HG02623 (cell line): Measurements from ENCODE around the gene MRAP.

Experiments
- ATAC-seq: cut with Tn5 transposase; IDR thresholded peaks from one replicate; pipeline ENCODE4 v1.9.1; 2021; ENCODE audit warnings: moderate library complexity; ENCODE audit not compliant: unreplicated experiment

Gene MRAP

GRCh38 chr21:32321480-32321879 is 22.8 kb downstream of the MRAP start:
- ATAC-seq: no peak

GRCh38 chr21:32322103-32322502 is 23.4 kb downstream of the MRAP start:
- no peak for ATAC-seq

- ATAC-seq: no peak
Observed at GRCh38 chr21:32322676-32323075, 24.0 kb downstream of the MRAP start.

- ATAC-seq: no peak
Observed at GRCh38 chr21:32325706-32326105, 27.1 kb downstream of the MRAP start.

- ATAC-seq: no peak
Observed at GRCh38 chr21:32328595-32328994, 29.9 kb downstream of the MRAP start.

GRCh38 chr21:32329331-32329730 is 30.7 kb downstream of the MRAP start:
- ATAC-seq: no peak

- no peak for ATAC-seq
Observed at GRCh38 chr21:32329776-32330175, 31.1 kb downstream of the MRAP start.

GRCh38 chr21:32330784-32331311 is 32.2 kb downstream of the MRAP start:
- ATAC-seq: no peak

GRCh38 chr21:32331444-32332305 is 33.0 kb downstream of the MRAP start:
- no peak for ATAC-seq

- no peak for ATAC-seq
Observed at GRCh38 chr21:32332463-32332951, 33.9 kb downstream of the MRAP start.

GRCh38 chr21:32333953-32334673 is 35.5 kb downstream of the MRAP start:
- ATAC-seq: no peak

GRCh38 chr21:32334980-32335531 is 36.4 kb downstream of the MRAP start:
- ATAC-seq: no peak

- ATAC-seq: no peak
Observed at GRCh38 chr21:32335601-32336575, 37.2 kb downstream of the MRAP start.

- no peak for ATAC-seq
Observed at GRCh38 chr21:32336711-32337110, 38.1 kb downstream of the MRAP start.

GRCh38 chr21:32337206-32337605 is 38.6 kb downstream of the MRAP start:
- no peak for ATAC-seq

- ATAC-seq: no peak
Observed at GRCh38 chr21:32338209-32338921, 39.7 kb downstream of the MRAP start.

GRCh38 chr21:32340863-32341848 is 42.5 kb downstream of the MRAP start:
- no peak for ATAC-seq

GRCh38 chr21:32346951-32347350 is 48.3 kb downstream of the MRAP start:
- ATAC-seq: no peak
